GOT3 (cell line): ENCODE data around the gene ZRANB1.
"Not testable (repeated sequence)": the region's sequence is repeated elsewhere in the genome, so short reads cannot be mapped to it uniquely, and the experiment has no call there.

Experiments
- DNase-seq: peaks from one replicate; lab custom pipeline; 2025; ENCODE audit warnings: mixed read lengths; lab: John Stamatoyannopoulos, UW

ZRANB1 gene

GRCh38 chr10:124963866-124964720 lies 22.2 kb downstream of the ZRANB1 start:
- no peak for DNase-seq

- DNase-seq: no peak
These were observed 24.1 kb downstream of the ZRANB1 start for GRCh38 chr10:124966008-124966407.

- no peak for DNase-seq
These were observed 25.3 kb downstream of the ZRANB1 start for GRCh38 chr10:124967255-124967654.

GRCh38 chr10:124971276-124971675 lies 29.4 kb downstream of the ZRANB1 start:
- DNase-seq: no peak

- no peak for DNase-seq
These were observed 30.7 kb downstream of the ZRANB1 start for GRCh38 chr10:124972637-124973036.

GRCh38 chr10:124974131-124974530 lies 32.2 kb downstream of the ZRANB1 start:
- no peak for DNase-seq

GRCh38 chr10:124975977-124976514 lies 34.1 kb downstream of the ZRANB1 start:
- no peak for DNase-seq

GRCh38 chr10:124977161-124977560 lies 35.2 kb downstream of the ZRANB1 start:
- DNase-seq: no peak

GRCh38 chr10:124977648-124978375 lies 35.9 kb downstream of the ZRANB1 start:
- DNase-seq: no peak

- no peak for DNase-seq
These were observed 36.4 kb downstream of the ZRANB1 start for GRCh38 chr10:124978376-124978725.

- no peak for DNase-seq
These were observed 41.4 kb downstream of the ZRANB1 start for GRCh38 chr10:124983321-124983720.

GRCh38 chr10:124984376-124984775 lies 42.5 kb downstream of the ZRANB1 start:
- no peak for DNase-seq

- DNase-seq: no peak
These were observed 43.2 kb downstream of the ZRANB1 start for GRCh38 chr10:124985162-124985561.

GRCh38 chr10:124987788-124988187 lies 45.9 kb downstream of the ZRANB1 start:
- no peak for DNase-seq

- not testable (repeated sequence) for DNase-seq
These were observed 46.8 kb downstream of the ZRANB1 start for GRCh38 chr10:124988753-124989152.

- DNase-seq: no peak
These were observed 47.6 kb downstream of the ZRANB1 start for GRCh38 chr10:124989526-124989925.

GRCh38 chr10:124990671-124991625 lies 49.0 kb downstream of the ZRANB1 start:
- DNase-seq: no peak

- DNase-seq: no peak
These were observed 49.9 kb downstream of the ZRANB1 start for GRCh38 chr10:124991835-124992234.

- no peak for DNase-seq
These were observed 50.8 kb downstream of the ZRANB1 start for GRCh38 chr10:124992462-124993344.

GRCh38 chr10:124993345-124993708 lies 51.4 kb downstream of the ZRANB1 start:
- no peak for DNase-seq
